ENCODE results near the gene TMEM134. TPM values are rescaled to one million over a fixed set of nuclear protein-coding genes. Genes with fewer than 3 reads are reported as not detected.

TMEM134 gene
- total and polyA plus RNA-seq, 9 of the 15 experiments (the other 6 are each of a cell fraction or from before 2014, with no cell fraction given), result 0.63 to 48.4 (median 10.7) TPM

- TF ChIP-seq PBX2 (CRISPR knock-in tag; IDR thresholded peaks at IDR 0.05; ENCODE audit: low read depth) (no peak), PBX2 (tag; conservative IDR thresholded peaks at IDR 0.05; ENCODE audit: low read depth) (no peak), CSDE1 (IDR thresholded peaks at IDR 0.05) (peak in 1 of 2 experiments; percentile 51; a peak in 1 of 4 replicates), TFE3 (CRISPR knock-in tag; IDR thresholded peaks at IDR 0.05) (no peak), ZNF140 (CRISPR knock-in tag; IDR thresholded peaks at IDR 0.05) (no peak), PATZ1 (CRISPR knock-in tag; IDR thresholded peaks at IDR 0.05; ENCODE audit: borderline replicate concordance) (no peak), KDM1A (IDR thresholded peaks at IDR 0.05) (no peak), ZNF263 (CRISPR knock-in tag; IDR thresholded peaks at IDR 0.05; ENCODE audit: borderline replicate concordance) (no peak), GATAD2A (IDR thresholded peaks at IDR 0.05) (no peak), EP400 (IDR thresholded peaks at IDR 0.05) (peak; percentile 57), ELK3 (CRISPR knock-in tag; IDR thresholded peaks at IDR 0.05) (no peak), E4F1 (CRISPR knock-in tag; IDR thresholded peaks at IDR 0.05; ENCODE audit: borderline replicate concordance) (no peak), ETV6 (IDR thresholded peaks at IDR 0.05; ENCODE audit: borderline replicate concordance in 1 of 2, low read depth in 2 of 2, low read length in 1 of 2) (no peak), ETV6 (CRISPR knock-in tag; IDR thresholded peaks at IDR 0.05; ENCODE audit: borderline replicate concordance) (no peak), PTRF (tag; IDR thresholded peaks at IDR 0.05) (no peak)
- TF ChIP-seq, protein P1, sequence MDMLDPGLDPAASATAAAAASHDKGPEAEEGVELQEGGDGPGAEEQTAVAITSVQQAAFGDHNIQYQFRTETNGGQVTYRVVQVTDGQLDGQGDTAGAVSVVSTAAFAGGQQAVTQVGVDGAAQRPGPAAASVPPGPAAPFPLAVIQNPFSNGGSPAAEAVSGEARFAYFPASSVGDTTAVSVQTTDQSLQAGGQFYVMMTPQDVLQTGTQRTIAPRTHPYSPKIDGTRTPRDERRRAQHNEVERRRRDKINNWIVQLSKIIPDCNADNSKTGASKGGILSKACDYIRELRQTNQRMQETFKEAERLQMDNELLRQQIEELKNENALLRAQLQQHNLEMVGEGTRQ (CRISPR knock-in tag; IDR thresholded peaks at IDR 0.05), result no peak
Observed at GRCh38 chr11:67463680-67464410, 5.2 kb downstream of the TMEM134 start (continued).

Measured in K562 (cell line).